B cell (primary cell): ENCODE results near the gene NSG1. TPM values are rescaled to one million over a fixed set of nuclear protein-coding genes. Genes with fewer than 3 reads are reported as not detected.

ENCODE experiments used
- ATAC-seq: fragments of 200-7000 bp; cut with Tn5 transposase; one replicate; pipeline ENCODE4 v1.10.0; 2021; ENCODE audit warnings: low read depth, mild to moderate bottlenecking, moderate number of reproducible peaks, moderate library complexity
- CTCF ChIA-PET: fragments of 350-600 bp; sonication (Branson Sonifier 250); formaldehyde crosslinking; loops from one replicate; lab custom pipeline; 2021; ENCODE audit warnings: antibody characterized with exemption, inconsistent platforms; lab: Charles Lee
- POLR2A ChIA-PET: fragments of 350-600 bp; sonication (Branson Sonifier 250); formaldehyde crosslinking; loops from one replicate; lab custom pipeline; 2021; ENCODE audit warnings: antibody characterized with exemption; lab: Charles Lee
- DNase-seq: peaks from one replicate; pipeline ENCODE4 v3.0.0; 2013
- H2AFZ ChIP-seq: 2 replicates; pipeline ENCODE4 v1.6.1; 2012; ENCODE audit warnings: mild to moderate bottlenecking, low read depth, low read length; ENCODE audit not compliant: insufficient read depth, poor library complexity, severe bottlenecking
- H3K27ac ChIP-seq, 2 donors: 1 replicate in 1 of 2; 2 replicates in 1 of 2; pipeline ENCODE4 v1.5.1; 2012 to 2013; ENCODE audit warnings: low read length in 2 of 2, mild to moderate bottlenecking in 2 of 2, moderate library complexity in 1 of 2
- H3K27me3 ChIP-seq, 4 experiments: fragments of 200-600 bp in 1 of 4; sonication (generic) in 1 of 4; replicated peaks in 1 of 4; 1 replicate in 2 of 4; 2 replicates in 2 of 4; pipeline versions ENCODE4 v1.6.1 to v1.7.0; 2013 to 2016; ENCODE audit warnings: low read length in 3 of 4, mild to moderate bottlenecking in 2 of 4, mixed read lengths in 1 of 4, moderate library complexity in 1 of 4; ENCODE audit not compliant: insufficient read depth in 4 of 4, control insufficient read depth in 3 of 4; ENCODE audit errors: control extremely low read depth in 1 of 4
- H3K36me3 ChIP-seq, 2 experiments: replicated peaks in 1 of 2; 1 replicate in 1 of 2; 2 replicates in 1 of 2; pipeline versions ENCODE4 v1.6.1 to v1.7.1; 2013; ENCODE audit warnings: low read length in 1 of 2; ENCODE audit not compliant: insufficient read depth in 2 of 2, control insufficient read depth in 1 of 2; ENCODE audit errors: control extremely low read depth in 1 of 2, extremely low read depth in 1 of 2
- H3K4me1 ChIP-seq, 2 donors: fragments of 200-600 bp in 1 of 2; sonication (generic) in 1 of 2; 1 replicate in 1 of 2; 2 replicates in 1 of 2; pipeline versions ENCODE4 v1.5.1 to v1.6.1; 2013 to 2017; ENCODE audit warnings: low read length in 2 of 2; ENCODE audit not compliant: control insufficient read depth in 2 of 2, insufficient read depth in 2 of 2
- H3K4me2 ChIP-seq: replicated peaks from 2 replicates; pipeline ENCODE3; 2012; ENCODE audit warnings: mild to moderate bottlenecking, low read depth, low read length; ENCODE audit not compliant: poor library complexity, severe bottlenecking
- H3K4me3 ChIP-seq, 5 experiments: fragments of 200-600 bp in 1 of 5; sonication (generic) in 1 of 5; 1 replicate in 3 of 5; 2 replicates in 2 of 5; pipeline versions ENCODE4 v1.5.1 to v1.7.0; 2011 to 2016; ENCODE audit warnings: low read length in 4 of 5, mild to moderate bottlenecking in 4 of 5, low read depth in 2 of 5, control low read depth in 1 of 5, moderate library complexity in 1 of 5; ENCODE audit not compliant: insufficient read depth in 1 of 5; ENCODE audit errors: control extremely low read depth in 1 of 5, extremely low read depth in 1 of 5
- H3K79me2 ChIP-seq: fragments of 200-600 bp; sonication (generic); one replicate; pipeline ENCODE4 v1.6.0; 2016; ENCODE audit warnings: low read length; ENCODE audit not compliant: control insufficient read depth, insufficient read depth
- H3K9ac ChIP-seq: fragments of 200-600 bp; sonication (generic); 2 replicates; pipeline ENCODE4 v1.6.1; 2017; ENCODE audit warnings: mild to moderate bottlenecking, low read length, moderate library complexity
- H3K9me3 ChIP-seq, 3 donors: one replicate each; pipeline versions ENCODE4 v1.6.1 to v1.7.1; 2013; ENCODE audit warnings: low read length in 2 of 3; ENCODE audit not compliant: control insufficient read depth in 2 of 3, insufficient read depth in 1 of 3; ENCODE audit errors: control extremely low read depth in 1 of 3
- H4K20me1 ChIP-seq: 2 replicates; pipeline ENCODE4 v1.6.0; 2012; ENCODE audit warnings: mild to moderate bottlenecking, low read length; ENCODE audit not compliant: insufficient read depth, control insufficient read depth, poor library complexity, severe bottlenecking
- H3K27ac Mint-ChIP-seq: one replicate; pipeline ENCODE4 v1.8.0; 2021; ENCODE audit warnings: mixed read lengths
- H3K27me3 Mint-ChIP-seq: one replicate; pipeline ENCODE4 v1.8.0; 2021; ENCODE audit warnings: mixed read lengths
- H3K4me1 Mint-ChIP-seq: one replicate; pipeline ENCODE4 v1.8.0; 2021; ENCODE audit warnings: mixed read lengths
- H3K4me3 Mint-ChIP-seq: one replicate; pipeline ENCODE4 v1.8.0; 2021; ENCODE audit warnings: mixed read lengths
- H3K9me3 Mint-ChIP-seq: one replicate; pipeline ENCODE4 v1.8.0; 2022; ENCODE audit warnings: mixed read lengths; ENCODE audit not compliant: insufficient read depth
- EZH2 ChIP-seq: IDR thresholded peaks from 2 replicates; pipeline ENCODE4 v1.6.1; 2012; ENCODE audit warnings: borderline replicate concordance, low read depth, mild to moderate bottlenecking, moderate library complexity, low read length; ENCODE audit not compliant: insufficient read depth, poor library complexity, severe bottlenecking
- WGBS: methylation state at CpG from one replicate; pipeline ENCODE4 v1.1.5; 2013; ENCODE audit warnings: missing lambda C conversion rate; ENCODE audit not compliant: insufficient coverage; 5-methylcytosine and 5-hydroxymethylcytosine counted together
- intact Hi-C: fragments of 100-400 bp; cut with micrococcal nuclease; formaldehyde crosslinking; loops from one replicate; pipeline ENCODE4 v1.10.0; 2022
- polyA plus RNA-seq: library from polyadenylated mRNA; depleted of rRNA; stranded (reverse); fragments of >200 nt; gene quantifications from 2 replicates; pipeline ENCODE4 v1.2.3, GENCODE V29; 2012
- total RNA-seq, 2 donors: library from RNA; stranded (reverse); fragments of 120-200 nt in 1 of 2; gene quantifications; 1 replicate in 1 of 2; 2 replicates in 1 of 2; pipeline versions ENCODE4 v1.2.3 to v1.2.4, GENCODE V29; 2013 to 2022
- TF ChIP-seq, protein P1 (sequence below): fragments of 200-600 bp; IDR thresholded peaks from one replicate; pipeline ENCODE4 v1.8.0; 2022; ENCODE audit warnings: antibody characterized with exemption, mild to moderate bottlenecking

NSG1 gene
- total and polyA plus RNA-seq, 2 donors (not counting 1 experiment from before 2014, with no cell fraction given): not detected

DNA sequence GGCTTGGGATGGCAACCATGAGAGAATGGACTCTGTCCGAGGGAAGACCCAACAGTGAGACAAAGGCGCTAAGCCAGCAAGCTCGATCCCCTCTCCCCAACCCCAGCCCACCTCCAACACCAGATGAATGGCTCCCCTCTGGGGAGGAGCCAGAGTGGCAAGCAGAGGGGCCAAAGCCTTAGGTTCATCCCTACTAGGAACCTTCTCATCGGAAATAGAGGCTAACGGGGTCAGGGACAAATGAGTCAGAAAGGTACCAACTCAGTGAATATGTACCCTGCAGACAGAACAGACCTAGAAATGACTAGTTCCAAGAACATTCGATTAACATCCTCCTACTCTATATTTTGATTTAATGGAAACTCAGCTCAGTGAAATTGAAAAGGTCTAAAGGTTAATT, 73.9 kb downstream of the NSG1 start:
- Histone ChIP-seq H4K20me1 (no peaks in the 10 kb centered on the region), H3K27me3 (no peaks in the 10 kb centered on the region), H3K27ac (no peak overlapping the region), H3K4me3 (no peak overlapping the region), H3K79me2 (no peaks in the 10 kb centered on the region), H3K9me3 (no peaks in the 10 kb centered on the region), H2AFZ (no peak overlapping the region), H3K36me3 (peaks cover 2 to 42% of the 10 kb centered on the region in 2 experiments), H3K4me1 (peaks cover 0 to 2% of the 10 kb centered on the region in 2 donors), H3K9ac (no peak overlapping the region), H3K4me2 (no peak overlapping the region)
- Mint-ChIP-seq H3K4me1 (peaks cover 5% of the 10 kb centered on the region), H3K4me3 (no peak overlapping the region), H3K27me3 (no peaks in the 10 kb centered on the region), H3K9me3 (no peaks in the 10 kb centered on the region), H3K27ac (no peak overlapping the region)
- TF ChIP-seq EZH2: no peak
- ChIA-PET CTCF (no interaction called here), POLR2A (no interaction called here)
- intact Hi-C loops: no loop called here
- WGBS: 87% methylated on average over 3 of the region's 6 CpGs
- no peak for ATAC-seq
- DNase-seq: no peak

DNA sequence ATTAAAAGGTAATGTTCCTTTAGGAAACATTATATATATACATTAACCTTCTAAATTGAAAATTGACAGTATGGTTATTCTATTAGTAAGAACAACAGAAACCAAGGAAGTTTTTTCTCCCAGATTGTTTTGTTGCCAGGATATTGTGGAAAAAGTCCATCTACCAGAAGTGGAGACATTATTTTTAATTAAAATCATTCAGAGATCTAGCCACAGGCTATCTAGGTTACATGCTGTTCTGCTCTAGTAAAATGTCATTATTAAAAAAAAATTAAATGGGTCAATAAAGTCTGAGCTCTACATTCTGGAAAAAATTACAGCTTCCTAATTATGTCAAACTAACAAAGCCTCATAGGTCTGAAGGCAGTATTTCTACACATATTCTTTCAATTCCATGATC, 74.3 kb downstream of the NSG1 start:
- Histone ChIP-seq H3K4me1 (no peaks in the 10 kb centered on the region), H3K4me3 (no peak overlapping the region), H3K9me3 (no peaks in the 10 kb centered on the region), H3K36me3 (peaks cover 2 to 42% of the 10 kb centered on the region in 2 experiments), H3K9ac (no peak overlapping the region), H3K27ac (no peak overlapping the region), H3K27me3 (no peaks in the 10 kb centered on the region), H2AFZ (no peak overlapping the region), H4K20me1 (no peaks in the 10 kb centered on the region), H3K4me2 (no peak overlapping the region), H3K79me2 (no peaks in the 10 kb centered on the region)
- Mint-ChIP-seq H3K9me3 (no peaks in the 10 kb centered on the region), H3K27me3 (no peaks in the 10 kb centered on the region), H3K4me3 (no peak overlapping the region), H3K4me1 (peaks cover 5% of the 10 kb centered on the region), H3K27ac (no peak overlapping the region)
- intact Hi-C loops: no loop called here
- CTCF ChIA-PET: no interaction called here
- no peak for DNase-seq
- no peak for ATAC-seq
- TF ChIP-seq, protein P1, sequence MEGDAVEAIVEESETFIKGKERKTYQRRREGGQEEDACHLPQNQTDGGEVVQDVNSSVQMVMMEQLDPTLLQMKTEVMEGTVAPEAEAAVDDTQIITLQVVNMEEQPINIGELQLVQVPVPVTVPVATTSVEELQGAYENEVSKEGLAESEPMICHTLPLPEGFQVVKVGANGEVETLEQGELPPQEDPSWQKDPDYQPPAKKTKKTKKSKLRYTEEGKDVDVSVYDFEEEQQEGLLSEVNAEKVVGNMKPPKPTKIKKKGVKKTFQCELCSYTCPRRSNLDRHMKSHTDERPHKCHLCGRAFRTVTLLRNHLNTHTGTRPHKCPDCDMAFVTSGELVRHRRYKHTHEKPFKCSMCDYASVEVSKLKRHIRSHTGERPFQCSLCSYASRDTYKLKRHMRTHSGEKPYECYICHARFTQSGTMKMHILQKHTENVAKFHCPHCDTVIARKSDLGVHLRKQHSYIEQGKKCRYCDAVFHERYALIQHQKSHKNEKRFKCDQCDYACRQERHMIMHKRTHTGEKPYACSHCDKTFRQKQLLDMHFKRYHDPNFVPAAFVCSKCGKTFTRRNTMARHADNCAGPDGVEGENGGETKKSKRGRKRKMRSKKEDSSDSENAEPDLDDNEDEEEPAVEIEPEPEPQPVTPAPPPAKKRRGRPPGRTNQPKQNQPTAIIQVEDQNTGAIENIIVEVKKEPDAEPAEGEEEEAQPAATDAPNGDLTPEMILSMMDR: no peak
- TF ChIP-seq EZH2: no peak
- POLR2A ChIA-PET: no interaction called here
